NT2/D1 (cell line): ENCODE measurements around the gene BTK.
"Not testable (repeated sequence)": the region's sequence is repeated elsewhere in the genome, so short reads cannot be mapped to it uniquely, and the experiment has no call there.

Experiments
- SUZ12 ChIP-seq: IDR thresholded peaks from 2 replicates; pipeline ENCODE4 v1.6.1; 2011; ENCODE audit not compliant: insufficient read length, insufficient read depth; ENCODE audit errors: extremely low read depth
- ZNF274 ChIP-seq: IDR thresholded peaks from 2 replicates; pipeline ENCODE4 v1.6.1; 2011; ENCODE audit warnings: mild to moderate bottlenecking, low read depth, low read length

- TF ChIP-seq ZNF274, SUZ12: not testable (repeated sequence)
Measured at GRCh38 chrX:101334310-101334709, 51.7 kb downstream of the BTK start.
